Gastroesophageal sphincter (tissue), 3 donors: ENCODE results near the gene PI4KA.

ENCODE experiments used
- POLR2A ChIP-seq, 2 donors: fragments of 450-650 bp; IDR thresholded peaks; one replicate each; pipeline ENCODE4 v1.6.1; 2017; ENCODE audit warnings: antibody characterized with exemption in 2 of 2, mild to moderate bottlenecking in 2 of 2, moderate library complexity in 1 of 2
- POLR2AphosphoS5 ChIP-seq: sonication (generic); formaldehyde crosslinking; IDR thresholded peaks from one replicate; pipeline ENCODE4 v1.6.1; 2017; ENCODE audit warnings: antibody characterized with exemption
- TF ChIP-seq, protein P1 (sequence below), 4 experiments: fragments of 200-600 bp in 2 of 4; fragments of 450-650 bp in 2 of 4; sonication (generic) in 1 of 4; IDR thresholded peaks; one replicate each; pipeline ENCODE4 v1.5.1; 2017 to 2019; ENCODE audit warnings: antibody characterized with exemption in 4 of 4, mild to moderate bottlenecking in 2 of 4, moderate library complexity in 2 of 4

GRCh38 chr22:20808844-20809243, 49.8 kb downstream of the PI4KA start:
- TF ChIP-seq, protein P1, sequence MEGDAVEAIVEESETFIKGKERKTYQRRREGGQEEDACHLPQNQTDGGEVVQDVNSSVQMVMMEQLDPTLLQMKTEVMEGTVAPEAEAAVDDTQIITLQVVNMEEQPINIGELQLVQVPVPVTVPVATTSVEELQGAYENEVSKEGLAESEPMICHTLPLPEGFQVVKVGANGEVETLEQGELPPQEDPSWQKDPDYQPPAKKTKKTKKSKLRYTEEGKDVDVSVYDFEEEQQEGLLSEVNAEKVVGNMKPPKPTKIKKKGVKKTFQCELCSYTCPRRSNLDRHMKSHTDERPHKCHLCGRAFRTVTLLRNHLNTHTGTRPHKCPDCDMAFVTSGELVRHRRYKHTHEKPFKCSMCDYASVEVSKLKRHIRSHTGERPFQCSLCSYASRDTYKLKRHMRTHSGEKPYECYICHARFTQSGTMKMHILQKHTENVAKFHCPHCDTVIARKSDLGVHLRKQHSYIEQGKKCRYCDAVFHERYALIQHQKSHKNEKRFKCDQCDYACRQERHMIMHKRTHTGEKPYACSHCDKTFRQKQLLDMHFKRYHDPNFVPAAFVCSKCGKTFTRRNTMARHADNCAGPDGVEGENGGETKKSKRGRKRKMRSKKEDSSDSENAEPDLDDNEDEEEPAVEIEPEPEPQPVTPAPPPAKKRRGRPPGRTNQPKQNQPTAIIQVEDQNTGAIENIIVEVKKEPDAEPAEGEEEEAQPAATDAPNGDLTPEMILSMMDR (IDR thresholded peaks at IDR 0.05) = no peak
- no peak for TF ChIP-seq POLR2AphosphoS5
- TF ChIP-seq POLR2A (IDR thresholded peaks at IDR 0.05) = no peak
